Esophagus mucosa (tissue), 1 donor: ENCODE measurements around the gene GSTO2. TPM values are rescaled to one million over a fixed set of nuclear protein-coding genes. Genes with fewer than 3 reads are reported as not detected.

Experiments used
- ATAC-seq: fragments of 200-7000 bp; cut with Tn5 transposase; one replicate; pipeline ENCODE4 v1.9.1; 2020
- total RNA-seq: library from RNA; stranded (reverse); gene quantifications from one replicate; pipeline ENCODE4 v1.2.4, GENCODE V29; 2023
- donor health status: DM: yes; HTN: yes; CAD: no.

GSTO2 gene
- total RNA-seq, 1 donor from 2014 or later, result 25.1 TPM

- no peak for ATAC-seq
These were observed 58.1 kb downstream of the GSTO2 start for GRCh38 chr10:104326991-104327610.

- ATAC-seq, result peak; percentile 0
These were observed 59.0 kb downstream of the GSTO2 start for GRCh38 chr10:104327745-104328645.

DNA sequence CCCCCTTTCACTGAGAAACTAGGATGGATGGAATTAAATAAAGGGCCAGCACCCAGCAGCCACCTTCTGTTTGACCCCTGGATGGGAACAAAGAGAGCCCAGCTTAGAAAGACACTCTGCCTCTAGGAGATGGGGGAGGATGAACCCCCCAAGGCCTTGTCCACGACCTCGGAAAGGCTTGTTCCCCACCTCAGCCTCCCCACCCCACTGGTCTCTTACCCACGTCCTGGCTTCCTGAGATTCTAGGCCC is 59.6 kb downstream of the GSTO2 start:
- no peak for ATAC-seq

- peak; percentile 78 for ATAC-seq
These were observed 60.1 kb downstream of the GSTO2 start for GRCh38 chr10:104328896-104329710.

GRCh38 chr10:104329735-104330134 is 60.8 kb downstream of the GSTO2 start:
- ATAC-seq, result peak; percentile 4

DNA sequence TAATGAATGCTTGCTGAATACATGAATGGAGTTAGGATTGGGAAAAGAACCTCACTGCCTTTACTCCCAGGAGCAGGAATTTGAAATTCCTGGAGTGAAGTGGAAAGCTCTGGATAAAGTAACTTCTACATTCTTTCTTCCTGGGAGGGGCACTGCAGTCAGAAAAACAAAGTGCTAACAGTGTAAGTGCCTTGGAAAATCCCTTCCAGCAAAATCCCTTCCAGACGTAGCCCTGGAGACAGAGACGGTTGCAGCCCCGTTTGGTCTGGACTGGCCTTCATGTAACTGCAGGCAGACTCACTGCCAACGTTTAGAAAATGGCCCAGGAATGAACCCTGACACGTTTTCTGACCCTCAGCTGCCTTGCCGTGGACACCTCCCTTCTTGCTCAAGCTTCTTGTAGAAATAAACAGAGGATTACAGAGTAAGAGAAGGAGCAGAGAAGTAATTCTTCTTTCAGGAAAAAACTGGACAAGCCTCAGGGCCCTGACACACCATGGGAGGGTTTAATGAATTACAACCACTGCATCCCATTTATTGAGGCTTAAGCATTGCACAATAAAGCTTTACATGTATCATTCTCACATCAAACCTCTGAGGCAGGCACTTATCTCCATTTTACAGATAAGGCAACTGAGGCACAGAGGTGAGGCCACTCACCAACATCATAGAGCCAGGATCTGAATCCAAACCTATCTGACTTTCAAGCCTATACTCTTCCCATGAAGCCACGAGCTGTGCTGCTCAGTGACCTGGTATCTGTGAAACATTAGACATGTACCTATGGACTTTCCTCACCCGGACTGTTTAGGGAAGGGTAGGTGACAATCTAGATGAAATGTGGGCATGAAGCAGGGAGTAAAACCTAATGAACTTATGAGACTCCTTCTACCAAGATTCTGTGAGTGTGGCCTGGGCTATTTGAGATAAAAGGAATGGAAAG is 61.5 kb downstream of the GSTO2 start:
- peak; percentile 35 for ATAC-seq

DNA sequence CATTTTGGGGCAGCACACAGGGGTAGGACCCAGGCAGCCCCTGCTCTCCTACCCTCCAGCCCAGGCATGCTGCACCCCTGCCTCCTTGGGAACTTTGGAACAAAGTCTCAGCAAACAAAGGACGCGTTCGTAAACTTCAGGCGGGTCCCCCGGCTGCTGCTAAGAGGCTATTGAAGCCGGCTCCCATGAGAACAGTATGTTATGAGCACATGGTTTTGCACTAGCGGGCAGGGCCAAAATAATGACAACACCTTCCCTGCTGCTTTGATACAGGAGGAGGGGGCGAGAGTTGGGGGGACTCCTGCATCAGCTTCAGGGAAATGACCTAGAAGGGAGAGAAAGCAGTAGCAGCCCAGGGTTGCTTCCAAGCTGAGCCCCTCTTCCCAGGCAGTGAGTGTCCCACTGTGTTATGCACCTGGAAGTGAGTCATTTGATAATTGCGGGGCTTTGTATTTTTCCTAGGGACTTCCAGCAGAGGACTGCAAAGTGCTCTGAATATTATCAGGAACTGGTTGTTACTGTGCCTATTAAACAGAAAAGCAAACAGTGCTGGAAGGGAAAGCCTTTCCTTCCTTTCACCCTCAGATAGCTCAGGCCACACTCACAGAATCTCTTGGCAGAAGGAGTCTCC is 62.3 kb downstream of the GSTO2 start:
- ATAC-seq, result no peak

GRCh38 chr10:104332243-104333031 is 63.5 kb downstream of the GSTO2 start:
- no peak for ATAC-seq

DNA sequence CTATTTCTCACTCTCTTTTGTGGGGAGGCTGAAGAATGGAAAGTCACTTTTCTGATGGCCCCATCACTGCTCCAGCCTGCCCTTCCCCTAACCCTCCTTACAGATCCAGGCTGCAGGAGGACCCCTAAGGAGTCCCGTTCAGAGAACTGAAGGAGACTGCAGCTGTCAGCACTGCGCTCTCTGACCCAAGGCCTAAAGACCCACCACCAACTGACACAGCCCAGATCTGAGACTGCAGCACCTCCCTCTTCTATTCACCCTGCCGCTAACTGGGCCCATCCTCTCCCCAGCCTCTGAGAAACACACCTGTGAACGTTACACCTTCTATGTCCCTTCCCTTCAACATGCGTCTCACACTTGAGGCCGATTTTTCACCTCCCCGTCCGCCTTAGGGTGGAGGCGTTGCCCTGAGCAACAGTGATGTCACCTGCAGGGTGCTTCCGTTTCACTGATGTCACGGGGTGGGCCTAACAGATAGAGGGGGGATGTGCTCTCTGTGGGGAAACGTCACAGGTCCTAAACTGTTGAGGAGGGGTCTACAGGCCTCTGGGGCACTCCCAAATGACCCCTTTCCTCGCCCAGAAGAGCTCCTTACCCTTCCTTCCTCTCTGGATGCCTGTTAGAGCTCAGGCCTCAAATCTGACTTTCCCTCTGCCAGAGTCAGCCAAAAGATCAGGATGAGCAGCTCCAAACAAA is 64.2 kb downstream of the GSTO2 start:
- ATAC-seq, result no peak

GRCh38 chr10:104333728-104334373 is 64.9 kb downstream of the GSTO2 start:
- no peak for ATAC-seq

GRCh38 chr10:104334561-104334960 is 65.6 kb downstream of the GSTO2 start:
- no peak for ATAC-seq

DNA sequence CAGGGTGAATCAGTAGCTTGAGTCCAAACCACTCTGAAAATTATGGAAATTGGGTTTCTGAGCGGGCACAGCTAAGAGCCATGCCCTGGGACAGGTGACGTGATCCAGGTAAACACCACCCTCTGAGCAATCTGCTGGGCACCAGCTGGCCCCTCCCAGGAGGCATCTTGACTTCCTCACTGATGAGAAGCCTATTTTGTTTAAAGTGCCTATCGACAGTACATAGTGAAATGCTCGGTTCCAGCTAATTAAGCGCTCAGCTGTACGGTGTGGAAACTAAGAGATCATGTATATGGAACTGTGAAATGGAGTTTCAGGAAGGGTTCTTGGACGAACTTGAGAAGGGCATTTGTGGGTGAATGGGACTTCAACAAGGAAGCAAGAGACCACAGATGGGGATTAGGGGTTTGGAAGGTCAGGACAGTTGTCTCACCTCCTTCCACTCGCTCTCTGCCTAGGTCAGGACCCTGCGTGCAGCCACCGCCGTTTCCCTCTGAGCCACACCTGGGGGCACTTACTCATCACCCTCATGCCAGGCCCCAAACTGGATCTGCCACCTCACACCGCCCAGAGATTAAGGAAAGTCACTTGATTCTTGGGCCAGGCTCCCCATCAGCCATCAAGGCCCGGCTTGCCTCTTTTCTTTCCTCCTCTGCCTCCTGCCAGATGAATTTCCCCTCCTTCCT is 66.1 kb downstream of the GSTO2 start:
- peak; percentile 60 for ATAC-seq

GRCh38 chr10:104336821-104337467 is 68.0 kb downstream of the GSTO2 start:
- ATAC-seq, result no peak

DNA sequence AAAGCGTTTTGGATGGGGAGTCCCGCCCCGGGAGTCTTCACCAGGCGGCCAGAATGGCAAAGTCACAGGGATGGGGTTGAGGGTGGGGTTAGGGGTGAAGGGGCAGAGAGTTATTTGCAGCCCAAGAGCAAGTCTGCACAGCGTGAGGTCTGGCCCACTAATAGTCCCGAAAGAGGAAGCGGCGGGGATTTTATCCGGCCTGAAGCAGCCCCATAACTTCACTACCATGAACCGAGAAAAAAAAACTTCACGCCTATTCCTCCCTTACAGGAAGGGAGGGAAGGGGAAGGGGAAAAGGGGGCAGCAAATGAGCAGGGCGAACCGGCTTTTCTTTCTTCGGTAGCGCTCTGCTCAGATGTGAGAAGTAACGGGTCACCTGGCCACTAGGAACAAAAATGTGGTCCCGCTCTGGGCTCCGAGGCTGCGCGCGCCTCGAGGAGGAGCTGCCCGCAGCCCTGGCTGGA is 68.6 kb downstream of the GSTO2 start:
- peak; percentile 5 for ATAC-seq

- peak; percentile 63 for ATAC-seq
These were observed 69.2 kb downstream of the GSTO2 start, which contains the start of gene ITPRIP for GRCh38 chr10:104337985-104338735. TSS of gene ITPRIP (minus strand) at chr10:104338465. CDS start at chr10:104316051, 22,414 bp downstream.

GRCh38 chr10:104339469-104340110 is 70.6 kb downstream of the GSTO2 start:
- ATAC-seq, result no peak

DNA sequence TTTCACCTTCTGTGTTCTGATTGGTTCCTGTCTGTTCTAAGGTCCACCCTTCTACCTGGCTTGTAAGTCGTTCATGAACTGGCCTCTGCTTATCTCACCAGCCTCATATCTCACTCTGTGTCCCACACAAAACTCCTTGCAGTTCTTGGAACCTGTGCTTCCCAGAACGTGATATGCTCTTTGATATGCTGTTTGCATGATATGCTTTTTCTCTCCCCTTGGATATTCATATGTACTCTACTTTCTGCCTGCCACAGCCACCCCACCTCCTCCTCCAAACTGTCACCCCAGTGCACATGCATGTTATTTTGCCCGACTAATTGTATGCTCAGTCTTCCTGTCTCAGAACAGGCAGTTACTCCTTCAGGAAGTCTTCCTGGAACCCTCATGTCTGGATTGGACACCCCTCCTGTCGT is 71.1 kb downstream of the GSTO2 start:
- ATAC-seq, result no peak
